Parathyroid adenoma (tissue), 2 donors: ENCODE data around the gene COA8.

Experiments
- H2AFZ ChIP-seq: fragments of 300-600 bp; sonication (generic); one replicate; pipeline ENCODE4 v1.7.0; 2017; ENCODE audit warnings: antibody characterized with exemption, mild to moderate bottlenecking
- H3K27ac ChIP-seq: fragments of 300-600 bp; sonication (generic); one replicate; pipeline ENCODE4 v1.7.0; 2017
- H3K27me3 ChIP-seq: fragments of 300-600 bp; sonication (generic); one replicate; pipeline ENCODE4 v1.7.0; 2017; ENCODE audit warnings: low read length; ENCODE audit not compliant: control insufficient read depth, insufficient read depth
- H3K36me3 ChIP-seq: fragments of 300-600 bp; sonication (generic); one replicate; pipeline ENCODE4 v1.7.0; 2017; ENCODE audit warnings: low read length; ENCODE audit not compliant: control insufficient read depth, insufficient read depth
- H3K4me1 ChIP-seq: fragments of 300-600 bp; sonication (generic); one replicate; pipeline ENCODE4 v1.7.0; 2017; ENCODE audit warnings: control low read depth
- H3K4me2 ChIP-seq: fragments of 300-600 bp; sonication (generic); one replicate; pipeline ENCODE4 v1.7.0; 2017; ENCODE audit warnings: low read length
- H3K4me3 ChIP-seq: fragments of 300-600 bp; sonication (generic); one replicate; pipeline ENCODE4 v1.7.0; 2017; ENCODE audit warnings: low read depth, low read length
- H3K79me2 ChIP-seq: fragments of 300-600 bp; sonication (generic); one replicate; pipeline ENCODE4 v1.7.0; 2017; ENCODE audit warnings: control low read depth
- H3K9ac ChIP-seq: fragments of 300-600 bp; sonication (generic); one replicate; pipeline ENCODE4 v1.7.0; 2017; ENCODE audit warnings: mild to moderate bottlenecking
- H3K9me3 ChIP-seq: fragments of 300-600 bp; sonication (generic); one replicate; pipeline ENCODE4 v1.7.0; 2017; ENCODE audit warnings: low read length; ENCODE audit not compliant: control insufficient read depth
- TF ChIP-seq, protein P1 (sequence below): fragments of 300-600 bp; sonication (generic); IDR thresholded peaks from one replicate; pipeline ENCODE4 v1.7.0; 2017; ENCODE audit warnings: antibody characterized with exemption, mild to moderate bottlenecking
- donor health status: primary hyperparathyroidism.

COA8 gene

DNA sequence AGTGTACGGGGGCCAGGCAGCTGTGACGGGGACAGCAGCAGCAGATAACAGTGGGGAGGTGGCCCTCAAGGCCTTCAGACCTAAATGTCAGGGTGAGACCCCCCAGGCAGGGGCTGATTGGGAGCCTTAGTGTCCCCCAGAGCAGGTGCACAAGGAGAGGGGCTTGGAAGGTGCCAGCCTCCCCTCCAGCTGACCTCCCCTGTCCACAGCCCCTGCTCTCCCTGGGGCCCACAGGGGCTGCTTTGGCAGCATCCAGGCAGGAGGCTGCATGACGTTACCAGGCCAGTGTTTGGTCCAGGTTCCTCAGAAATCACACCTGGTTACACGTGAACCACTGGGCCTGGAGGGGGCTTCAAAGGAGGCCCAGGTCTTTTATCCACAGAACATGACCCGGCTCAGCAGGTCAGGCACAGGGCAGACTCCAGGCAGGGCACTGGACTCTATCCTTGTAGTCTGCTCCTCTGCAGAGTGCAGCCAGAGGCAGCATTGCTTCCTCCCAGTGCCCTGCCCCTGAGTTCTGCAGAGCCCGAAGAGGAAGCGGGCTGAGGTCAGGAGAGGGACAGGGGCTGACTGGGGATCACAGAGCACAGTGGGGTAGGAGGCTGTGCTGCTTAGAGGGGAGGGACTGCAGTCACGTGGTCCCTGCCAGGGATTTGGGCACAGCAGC is 36.4 kb upstream of the COA8 start:
- TF ChIP-seq, protein P1, sequence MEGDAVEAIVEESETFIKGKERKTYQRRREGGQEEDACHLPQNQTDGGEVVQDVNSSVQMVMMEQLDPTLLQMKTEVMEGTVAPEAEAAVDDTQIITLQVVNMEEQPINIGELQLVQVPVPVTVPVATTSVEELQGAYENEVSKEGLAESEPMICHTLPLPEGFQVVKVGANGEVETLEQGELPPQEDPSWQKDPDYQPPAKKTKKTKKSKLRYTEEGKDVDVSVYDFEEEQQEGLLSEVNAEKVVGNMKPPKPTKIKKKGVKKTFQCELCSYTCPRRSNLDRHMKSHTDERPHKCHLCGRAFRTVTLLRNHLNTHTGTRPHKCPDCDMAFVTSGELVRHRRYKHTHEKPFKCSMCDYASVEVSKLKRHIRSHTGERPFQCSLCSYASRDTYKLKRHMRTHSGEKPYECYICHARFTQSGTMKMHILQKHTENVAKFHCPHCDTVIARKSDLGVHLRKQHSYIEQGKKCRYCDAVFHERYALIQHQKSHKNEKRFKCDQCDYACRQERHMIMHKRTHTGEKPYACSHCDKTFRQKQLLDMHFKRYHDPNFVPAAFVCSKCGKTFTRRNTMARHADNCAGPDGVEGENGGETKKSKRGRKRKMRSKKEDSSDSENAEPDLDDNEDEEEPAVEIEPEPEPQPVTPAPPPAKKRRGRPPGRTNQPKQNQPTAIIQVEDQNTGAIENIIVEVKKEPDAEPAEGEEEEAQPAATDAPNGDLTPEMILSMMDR: no peak
- no peaks in the 10 kb centered on the region for H3K27me3 ChIP-seq
- no peak overlapping the region for H2AFZ ChIP-seq
- peaks cover 10% of the 10 kb centered on the region for H3K79me2 ChIP-seq
- H3K4me3 ChIP-seq: no peak overlapping the region
- peaks cover 8% of the 10 kb centered on the region for H3K4me1 ChIP-seq
- no peak overlapping the region for H3K4me2 ChIP-seq
- no peak overlapping the region for H3K9ac ChIP-seq
- H3K9me3 ChIP-seq: no peaks in the 10 kb centered on the region
- no peaks in the 10 kb centered on the region for H3K36me3 ChIP-seq
- H3K27ac ChIP-seq: no peak overlapping the region

DNA sequence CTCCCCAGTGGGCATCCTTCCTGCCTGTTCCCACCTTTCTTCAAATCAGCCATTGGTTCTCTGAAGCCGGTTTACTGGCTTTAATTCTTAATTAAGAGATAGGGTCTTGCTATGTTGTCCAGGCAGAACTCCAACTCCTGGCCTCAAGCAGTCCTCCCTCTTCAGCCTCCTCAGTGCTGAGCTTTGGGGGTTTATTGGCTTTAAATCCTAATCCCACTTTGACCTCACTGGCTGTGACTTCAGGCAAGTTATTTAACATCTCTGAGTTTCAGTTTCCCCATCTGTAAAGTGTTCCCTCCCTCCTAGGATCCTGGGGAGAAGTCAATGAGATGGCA is 35.9 kb upstream of the COA8 start:
- Histone ChIP-seq H3K4me2 (no peak overlapping the region), H3K9ac (no peak overlapping the region), H3K4me1 (peaks cover 8% of the 10 kb centered on the region), H3K79me2 (peaks cover 10% of the 10 kb centered on the region), H2AFZ (no peak overlapping the region), H3K36me3 (no peaks in the 10 kb centered on the region), H3K9me3 (no peaks in the 10 kb centered on the region), H3K4me3 (no peak overlapping the region), H3K27ac (no peak overlapping the region), H3K27me3 (no peaks in the 10 kb centered on the region)
- TF ChIP-seq, protein P1: no peak

DNA sequence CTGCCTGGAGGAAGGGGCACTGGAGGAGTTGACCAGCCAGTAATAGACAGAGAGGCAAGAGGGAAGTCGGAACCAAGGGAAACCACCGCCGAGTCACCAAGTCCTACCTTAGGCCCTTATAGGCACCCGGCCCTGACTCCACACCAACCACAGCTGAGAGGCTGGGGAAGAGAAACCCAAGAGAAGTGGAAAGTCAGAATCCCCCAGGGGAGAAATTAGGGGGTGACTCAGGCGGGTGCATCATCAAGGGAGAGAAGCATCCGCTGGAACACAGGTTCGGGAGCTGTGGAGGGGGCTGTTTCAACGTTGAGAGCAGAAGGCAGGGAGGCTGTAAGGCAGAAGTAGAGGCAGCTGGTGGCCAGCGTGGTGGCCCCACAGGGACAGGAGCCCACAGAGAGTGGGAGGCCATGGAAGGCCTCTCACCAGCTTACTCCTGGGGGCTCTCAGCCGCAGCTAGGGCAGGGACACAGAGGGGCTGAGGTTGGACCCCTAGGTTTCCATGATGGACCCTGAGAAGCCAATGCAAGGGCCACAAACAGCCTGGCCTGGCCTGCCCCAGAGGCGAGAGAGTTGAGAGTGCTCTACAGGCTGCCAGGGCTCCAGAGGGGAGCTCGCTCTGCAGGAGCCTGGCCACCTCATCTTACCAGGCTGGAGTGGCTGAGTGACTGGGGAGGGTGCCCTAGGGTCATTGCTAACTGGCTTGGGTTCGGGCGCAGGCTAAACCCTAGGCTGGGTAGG is 35.2 kb upstream of the COA8 start:
- TF ChIP-seq, protein P1: no peak

DNA sequence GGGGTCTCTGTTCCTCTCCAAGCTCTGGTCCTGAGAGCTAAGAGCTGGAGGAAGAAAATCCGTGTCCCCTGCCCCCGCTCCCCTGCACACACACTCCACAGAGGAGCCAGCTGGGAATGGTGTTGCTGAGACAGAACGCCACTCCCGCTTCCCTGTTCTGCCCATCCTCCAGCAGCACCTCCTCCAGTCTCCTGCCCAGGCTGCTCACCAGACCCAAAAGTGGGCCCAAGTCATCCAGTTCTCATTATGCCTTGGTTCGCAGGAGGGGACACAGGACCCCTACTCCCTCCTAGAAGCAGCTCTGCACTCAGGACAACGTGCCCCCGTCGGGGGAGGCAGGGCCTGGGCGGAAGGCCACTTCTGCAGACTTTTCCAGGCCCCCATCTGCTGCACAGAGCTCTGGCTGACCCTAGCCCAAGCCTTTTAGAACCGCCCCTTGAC is 34.6 kb upstream of the COA8 start:
- TF ChIP-seq, protein P1: no peak

More for the DNA sequence above, 35.2 kb upstream of the COA8 start:
- H2AFZ ChIP-seq: no peak overlapping the region
- no peaks in the 10 kb centered on the region for H3K36me3 ChIP-seq
- no peak overlapping the region for H3K9ac ChIP-seq
- H3K4me3 ChIP-seq: peak overlapping the region; percentile 97
- peaks cover 10% of the 10 kb centered on the region for H3K79me2 ChIP-seq
- H3K4me1 ChIP-seq: peaks cover 8% of the 10 kb centered on the region
- no peaks in the 10 kb centered on the region for H3K9me3 ChIP-seq
- H3K27me3 ChIP-seq: no peaks in the 10 kb centered on the region
- H3K4me2 ChIP-seq: peak overlapping the region; percentile 95
- peak overlapping the region; percentile 99 for H3K27ac ChIP-seq

More for the DNA sequence above, 34.6 kb upstream of the COA8 start:
- H3K27ac ChIP-seq: peak overlapping the region; percentile 99
- H3K79me2 ChIP-seq: peaks cover 10% of the 10 kb centered on the region
- peak overlapping the region; percentile 89 for H2AFZ ChIP-seq
- peak overlapping the region; percentile 95 for H3K4me2 ChIP-seq
- no peaks in the 10 kb centered on the region for H3K9me3 ChIP-seq
- peak overlapping the region; percentile 84 for H3K9ac ChIP-seq
- H3K27me3 ChIP-seq: no peaks in the 10 kb centered on the region
- peak overlapping the region; percentile 97 for H3K4me3 ChIP-seq
- no peaks in the 10 kb centered on the region for H3K36me3 ChIP-seq
- peaks cover 8% of the 10 kb centered on the region for H3K4me1 ChIP-seq
